GOT3 (cell line): Measurements from ENCODE around the gene GPR137.
"Not testable (repeated sequence)": the region's sequence is repeated elsewhere in the genome, so short reads cannot be mapped to it uniquely, and the experiment has no call there.

Experiments
- DNase-seq: peaks from one replicate; lab custom pipeline; 2025; ENCODE audit warnings: mixed read lengths; lab: John Stamatoyannopoulos, UW

Gene GPR137

GRCh38 chr11:64304316-64305072 is 18.8 kb downstream of the GPR137 start:
- peak; percentile 72 for DNase-seq

GRCh38 chr11:64305075-64305690 is 19.5 kb downstream of the GPR137 start, which contains the start of gene ESRRA:
Gene ESRRA (plus strand): TSS chr11:64305524. CDS start chr11:64307180, 1,656 bp downstream.
- DNase-seq = peak; percentile 97

GRCh38 chr11:64305691-64306562 is 20.3 kb downstream of the GPR137 start:
- no peak for DNase-seq

- DNase-seq = no peak
Measured at GRCh38 chr11:64306563-64306875, 20.9 kb downstream of the GPR137 start.

- DNase-seq = no peak
Measured at GRCh38 chr11:64306876-64307622, 21.4 kb downstream of the GPR137 start.

GRCh38 chr11:64307795-64308194 is 22.1 kb downstream of the GPR137 start:
- not testable (repeated sequence) for DNase-seq

- DNase-seq = no peak
Measured at GRCh38 chr11:64312947-64313346, 27.3 kb downstream of the GPR137 start.

- DNase-seq = no peak
Measured at GRCh38 chr11:64313491-64314145, 28.0 kb downstream of the GPR137 start.

- no peak for DNase-seq
Measured at GRCh38 chr11:64314146-64314804, 28.6 kb downstream of the GPR137 start.

- DNase-seq = no peak
Measured at GRCh38 chr11:64314805-64315561, 29.3 kb downstream of the GPR137 start.

- not testable (repeated sequence) for DNase-seq
Measured at GRCh38 chr11:64315667-64316526, 30.2 kb downstream of the GPR137 start.

- no peak for DNase-seq
Measured at GRCh38 chr11:64316672-64317324, 31.1 kb downstream of the GPR137 start.

- DNase-seq = peak; percentile 81
Measured at GRCh38 chr11:64317325-64317960, 31.8 kb downstream of the GPR137 start, which contains the start of gene TRMT112. Gene TRMT112 (minus strand): TSS chr11:64317559. CDS start chr11:64317526, 33 bp downstream.

- peak; percentile 85 for DNase-seq
Measured at GRCh38 chr11:64317961-64318765, 32.5 kb downstream of the GPR137 start, which contains the start of gene PRDX5. Gene PRDX5 (plus strand): TSS chr11:64318121. CDS start chr11:64318216, 95 bp downstream.

- no peak for DNase-seq
Measured at GRCh38 chr11:64318766-64319761, 33.4 kb downstream of the GPR137 start.

- DNase-seq = no peak
Measured at GRCh38 chr11:64320556-64320955, 34.9 kb downstream of the GPR137 start.
